PC-9 (cell line): Measurements from ENCODE around the gene DAPK2. TPM values are rescaled to one million over a fixed set of nuclear protein-coding genes. Genes with fewer than 3 reads are reported as not detected.

Source experiments
- BruUV-seq: library from RNA; stranded (reverse); fragments of 400-500 nt; replicated peaks from 2 replicates; lab custom pipeline; 2021; lab: Mats Ljungman, UMichigan
- CTCF ChIA-PET: fragments of 300-600 bp; sonication (Branson Sonifier 250); formaldehyde crosslinking; loops from one replicate; lab custom pipeline; 2022; ENCODE audit warnings: antibody characterized with exemption; lab: Charles Lee
- POLR2A ChIA-PET: fragments of 300-600 bp; sonication (Branson Sonifier 250); formaldehyde crosslinking; loops from one replicate; lab custom pipeline; 2022; ENCODE audit warnings: antibody characterized with exemption; ENCODE audit not compliant: unreplicated experiment; lab: Charles Lee
- DNase-seq, 2 experiments: peaks; one replicate each; pipeline versions ENCODE4 v3.0.0 to v3.0.0-alpha.2; 2015 to 2022; ENCODE audit warnings: mixed read lengths in 1 of 2
- H2AFZ ChIP-seq: fragments of 200-600 bp; sonication (generic); 2 replicates; pipeline ENCODE4 v1.8.1; 2017; ENCODE audit warnings: antibody characterized with exemption
- H3F3A ChIP-seq: fragments of 200-600 bp; sonication (generic); 2 replicates; pipeline ENCODE4 v1.8.1; 2017; ENCODE audit warnings: antibody characterized with exemption, mild to moderate bottlenecking, low read depth; ENCODE audit not compliant: insufficient read depth
- H3K27ac ChIP-seq: fragments of 200-600 bp; sonication (generic); 2 replicates; pipeline ENCODE4 v1.6.1; 2016; ENCODE audit warnings: mixed run types
- H3K27me3 ChIP-seq: fragments of 200-600 bp; sonication (generic); 2 replicates; pipeline ENCODE4 v1.6.1; 2016; ENCODE audit warnings: low read depth, mixed run types; ENCODE audit not compliant: insufficient read depth
- H3K36me3 ChIP-seq: fragments of 200-600 bp; sonication (generic); 2 replicates; pipeline ENCODE4 v1.6.1; 2016; ENCODE audit warnings: low read depth, mixed run types
- H3K4me1 ChIP-seq: fragments of 200-600 bp; sonication (generic); replicated peaks from 2 replicates; pipeline ENCODE4 v1.6.1; 2016; ENCODE audit warnings: mixed run types; ENCODE audit not compliant: insufficient read depth
- H3K4me2 ChIP-seq: fragments of 200-600 bp; sonication (generic); 2 replicates; pipeline ENCODE4 v1.6.1; 2017; ENCODE audit warnings: mixed run types
- H3K4me3 ChIP-seq: fragments of 200-600 bp; sonication (generic); 2 replicates; pipeline ENCODE4 v1.6.1; 2016; ENCODE audit warnings: mixed run types
- H3K79me2 ChIP-seq: fragments of 200-600 bp; sonication (generic); 2 replicates; pipeline ENCODE4 v1.6.1; 2017; ENCODE audit warnings: low read depth, mixed run types
- H3K9me2 ChIP-seq: fragments of 200-600 bp; sonication (generic); 2 replicates; pipeline ENCODE4 v1.8.1; 2017; ENCODE audit warnings: mild to moderate bottlenecking; ENCODE audit not compliant: insufficient read depth
- H3K9me3 ChIP-seq: fragments of 200-600 bp; sonication (generic); 2 replicates; pipeline ENCODE4 v1.8.1; 2016; ENCODE audit warnings: low read depth; ENCODE audit not compliant: insufficient read depth
- H4K20me1 ChIP-seq: fragments of 200-600 bp; sonication (generic); 2 replicates; pipeline ENCODE4 v1.8.1; 2017; ENCODE audit not compliant: insufficient read depth
- CTCF ChIP-seq: fragments of 200-600 bp; sonication (generic); conservative IDR thresholded peaks from 2 replicates; pipeline ENCODE4 v1.6.1; 2017; ENCODE audit warnings: mixed run types, antibody characterized with exemption, mild to moderate bottlenecking, moderate library complexity
- EZH2 ChIP-seq: fragments of 200-600 bp; sonication (generic); IDR thresholded peaks from 2 replicates; pipeline ENCODE4 v1.8.0; 2017; ENCODE audit warnings: antibody characterized with exemption, low read depth
- intact Hi-C: fragments of 100-400 bp; cut with micrococcal nuclease; formaldehyde crosslinking; loops from one replicate; pipeline ENCODE4 v1.10.0; 2022; ENCODE audit not compliant: unreplicated experiment
- total RNA-seq: library from RNA; stranded (reverse); gene quantifications from 2 replicates; pipeline ENCODE4 v1.2.3, GENCODE V29; 2021

DAPK2 gene
- total RNA-seq, 1 experiment from 2014 or later, result 11.0 TPM

GRCh38 chr15:63970621-63971426 lies 75.5 kb downstream of the DAPK2 start:
- Histone ChIP-seq H3K79me2 (no peaks in the 10 kb centered on the region), H3K4me1 (no peaks in the 10 kb centered on the region), H3K36me3 (no peaks in the 10 kb centered on the region), H3F3A (no peaks in the 10 kb centered on the region), H2AFZ (no peak overlapping the region), H3K4me2 (no peak overlapping the region), H3K9me3 (no peaks in the 10 kb centered on the region), H3K27me3 (no peaks in the 10 kb centered on the region), H3K9me2 (no peaks in the 10 kb centered on the region), H3K4me3 (no peak overlapping the region), H4K20me1 (no peaks in the 10 kb centered on the region), H3K27ac (no peak overlapping the region)
- intact Hi-C loops, result no loop called here
- POLR2A ChIA-PET, result interaction anchor here (0.6 kb wide), 1 partner anchor 1083 kb away, joined by 4 read pairs; no protein-coding TSS in a partner anchor
- no TSS peak for BruUV-seq
- no peak for TF ChIP-seq CTCF
- TF ChIP-seq EZH2, result no peak
- no peak for DNase-seq
- CTCF ChIA-PET, result no interaction called here

DNA sequence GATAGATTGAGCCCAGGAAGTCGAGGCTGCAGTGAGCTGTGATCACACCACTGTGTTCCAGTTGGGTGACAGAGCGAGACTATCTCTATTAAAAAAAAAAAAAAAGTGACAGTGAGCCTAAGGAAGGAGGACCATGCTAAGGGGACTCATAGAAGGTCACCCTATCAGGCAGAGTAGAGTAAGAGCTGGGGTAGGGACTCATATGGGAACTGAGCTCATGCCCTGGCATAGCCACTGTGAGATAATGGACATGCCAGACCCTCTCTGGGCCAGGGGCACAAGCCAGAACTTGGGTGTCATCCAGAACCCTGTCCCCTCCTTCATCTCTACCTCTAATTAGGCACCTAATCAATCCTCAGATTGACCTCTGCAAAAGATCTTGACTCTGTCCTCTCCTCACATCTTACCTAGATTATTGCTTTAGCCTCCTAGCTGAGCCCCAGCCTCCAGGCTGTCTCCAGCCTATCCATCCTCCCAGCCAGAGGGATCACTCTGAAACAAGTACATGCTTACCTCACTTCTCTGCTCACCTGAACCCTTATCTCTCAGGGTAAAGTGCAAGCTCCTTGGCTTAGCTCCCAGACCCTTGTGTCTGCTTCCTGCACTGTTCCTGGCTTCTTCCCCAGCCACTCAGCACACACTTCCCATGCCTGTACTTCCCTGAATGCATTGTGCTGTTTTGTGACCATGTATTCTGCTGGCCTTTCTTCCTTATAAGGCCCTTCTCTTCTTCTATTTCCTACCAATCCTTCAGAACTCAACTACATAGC lies 76.4 kb downstream of the DAPK2 start:
- Histone ChIP-seq H2AFZ (no peak overlapping the region), H3K9me2 (no peaks in the 10 kb centered on the region), H3K4me2 (no peak overlapping the region), H3F3A (no peaks in the 10 kb centered on the region), H3K4me1 (no peaks in the 10 kb centered on the region), H3K27ac (no peak overlapping the region), H4K20me1 (no peaks in the 10 kb centered on the region), H3K36me3 (no peaks in the 10 kb centered on the region), H3K4me3 (no peak overlapping the region), H3K9me3 (no peaks in the 10 kb centered on the region), H3K27me3 (no peaks in the 10 kb centered on the region), H3K79me2 (no peaks in the 10 kb centered on the region)
- DNase-seq, result no peak
- CTCF ChIA-PET, result no interaction called here
- no TSS peak for BruUV-seq
- POLR2A ChIA-PET, result no interaction called here
- no peak for TF ChIP-seq EZH2
- intact Hi-C loops, result no loop called here

DNA sequence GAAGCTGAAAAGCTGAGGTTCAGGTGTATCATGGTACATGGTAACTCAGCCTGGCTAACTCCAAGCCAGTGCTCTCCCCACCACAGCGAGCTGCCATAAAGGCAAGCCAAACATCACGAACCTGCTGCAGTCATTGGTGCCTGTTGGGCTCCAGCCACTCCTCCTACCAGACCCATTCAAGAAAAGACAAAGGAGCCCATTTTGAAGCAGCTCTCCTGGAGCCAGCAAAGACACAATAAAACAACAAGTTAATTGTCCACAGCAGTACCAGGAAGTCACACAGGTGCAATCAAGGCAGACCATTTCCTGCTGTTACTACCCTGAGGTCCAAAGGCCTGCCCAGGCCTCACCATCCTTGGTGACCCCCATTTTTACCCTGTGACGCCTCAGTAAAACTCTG lies 77.6 kb downstream of the DAPK2 start:
- no peaks in the 10 kb centered on the region for H3K4me1 ChIP-seq
- no TSS peak for BruUV-seq
- ChIA-PET POLR2A (no interaction called here), CTCF (no interaction called here)
- H3K4me2 ChIP-seq, result no peak overlapping the region
- no peak for DNase-seq
- H3K27me3 ChIP-seq, result no peaks in the 10 kb centered on the region
- H3K36me3 ChIP-seq, result no peaks in the 10 kb centered on the region
- no peak overlapping the region for H3K4me3 ChIP-seq
- H3K27ac ChIP-seq, result no peak overlapping the region
- H3K79me2 ChIP-seq, result no peaks in the 10 kb centered on the region
- H2AFZ ChIP-seq, result no peak overlapping the region
- no peaks in the 10 kb centered on the region for H3K9me2 ChIP-seq
- intact Hi-C loops, result no loop called here
- H3K9me3 ChIP-seq, result peaks cover 3% of the 10 kb centered on the region; the same call in 1 of the 2 replicates
- no peaks in the 10 kb centered on the region for H4K20me1 ChIP-seq
- H3F3A ChIP-seq, result no peaks in the 10 kb centered on the region
- no peak for TF ChIP-seq CTCF
- TF ChIP-seq EZH2, result no peak
